Coronary artery (tissue), 2 donors: ENCODE measurements around the gene B3GNT3.

ENCODE experiments used
- DNase-seq: peaks from one replicate; pipeline ENCODE4 v3.0.0-alpha.2; 2017; ENCODE audit warnings: low spot score
- H3K27ac ChIP-seq, 2 donors: fragments of 200-600 bp; sonication (generic); one replicate each; pipeline ENCODE4 v1.5.1; 2016 to 2019
- H3K4me3 ChIP-seq: fragments of 200-600 bp; sonication (generic); 2 replicates; pipeline ENCODE4 v1.5.1; 2016; ENCODE audit warnings: mild to moderate bottlenecking, moderate library complexity
- CTCF ChIP-seq: fragments of 200-600 bp; sonication (generic); IDR thresholded peaks from one replicate; pipeline ENCODE4 v1.5.1; 2019; ENCODE audit warnings: antibody characterized with exemption

B3GNT3 gene

DNA sequence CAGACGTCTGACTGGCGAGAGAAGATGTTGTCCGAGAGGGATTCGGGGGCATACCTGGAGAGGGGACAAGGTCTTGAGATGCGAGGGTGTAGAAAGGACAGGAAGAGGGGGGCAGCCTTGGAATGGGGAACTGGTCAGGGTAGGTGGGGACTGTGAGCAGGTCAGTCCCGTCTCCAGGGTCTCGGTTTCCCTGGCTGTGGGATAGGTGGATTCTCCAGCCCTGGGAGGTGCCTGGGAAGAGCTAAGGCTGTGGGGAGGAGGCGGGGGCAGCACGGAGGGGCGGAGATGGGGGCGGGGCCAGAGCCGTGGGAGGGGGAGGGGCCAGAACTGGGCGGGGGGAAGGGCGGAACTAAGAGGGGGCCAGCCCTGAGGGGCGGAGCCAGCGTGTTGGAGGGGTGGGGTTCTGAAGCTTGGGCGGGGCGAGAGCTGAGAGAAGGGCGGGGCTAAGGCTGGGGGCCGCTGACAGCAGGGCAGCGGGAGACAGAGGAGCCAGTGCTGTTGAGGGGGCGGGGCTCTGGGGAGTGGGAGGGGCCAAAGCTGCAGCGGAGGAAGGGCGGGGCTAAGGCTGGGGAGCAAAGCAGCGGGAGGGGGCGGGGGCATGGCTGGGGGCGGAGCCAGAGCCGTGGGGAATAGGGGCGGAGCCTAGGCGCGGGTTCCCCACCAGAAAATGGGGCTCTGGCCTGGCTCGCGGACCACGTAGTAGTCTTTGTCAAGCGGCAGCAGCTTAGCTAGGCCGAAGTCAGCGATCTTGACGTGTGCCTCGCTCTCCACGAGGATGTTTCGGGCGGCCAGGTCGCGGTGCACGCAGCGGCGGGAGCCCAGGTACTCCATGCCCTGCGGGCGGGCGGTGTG lies 35.9 kb downstream of the B3GNT3 start:
- no peak for TF ChIP-seq CTCF
- Histone ChIP-seq H3K4me3 (peak overlapping the region; percentile 41), H3K27ac (peak overlapping the region in 1 of 2 donors; percentile 6)
- no peak for DNase-seq

- peak overlapping the region; percentile 41 for H3K4me3 ChIP-seq
- no peak for TF ChIP-seq CTCF
- no peak overlapping the region for H3K27ac ChIP-seq
- no peak for DNase-seq
These were observed 36.5 kb downstream of the B3GNT3 start for GRCh38 chr19:17831419-17831888.

- no peak overlapping the region for H3K27ac ChIP-seq
- DNase-seq: no peak
- TF ChIP-seq CTCF: no peak
- H3K4me3 ChIP-seq: no peak overlapping the region
These were observed 37.7 kb downstream of the B3GNT3 start for GRCh38 chr19:17832443-17833208.

- no peak for TF ChIP-seq CTCF
- no peak overlapping the region for H3K27ac ChIP-seq
- DNase-seq: no peak
- H3K4me3 ChIP-seq: no peak overlapping the region
These were observed 39.6 kb downstream of the B3GNT3 start for GRCh38 chr19:17834350-17835181.

DNA sequence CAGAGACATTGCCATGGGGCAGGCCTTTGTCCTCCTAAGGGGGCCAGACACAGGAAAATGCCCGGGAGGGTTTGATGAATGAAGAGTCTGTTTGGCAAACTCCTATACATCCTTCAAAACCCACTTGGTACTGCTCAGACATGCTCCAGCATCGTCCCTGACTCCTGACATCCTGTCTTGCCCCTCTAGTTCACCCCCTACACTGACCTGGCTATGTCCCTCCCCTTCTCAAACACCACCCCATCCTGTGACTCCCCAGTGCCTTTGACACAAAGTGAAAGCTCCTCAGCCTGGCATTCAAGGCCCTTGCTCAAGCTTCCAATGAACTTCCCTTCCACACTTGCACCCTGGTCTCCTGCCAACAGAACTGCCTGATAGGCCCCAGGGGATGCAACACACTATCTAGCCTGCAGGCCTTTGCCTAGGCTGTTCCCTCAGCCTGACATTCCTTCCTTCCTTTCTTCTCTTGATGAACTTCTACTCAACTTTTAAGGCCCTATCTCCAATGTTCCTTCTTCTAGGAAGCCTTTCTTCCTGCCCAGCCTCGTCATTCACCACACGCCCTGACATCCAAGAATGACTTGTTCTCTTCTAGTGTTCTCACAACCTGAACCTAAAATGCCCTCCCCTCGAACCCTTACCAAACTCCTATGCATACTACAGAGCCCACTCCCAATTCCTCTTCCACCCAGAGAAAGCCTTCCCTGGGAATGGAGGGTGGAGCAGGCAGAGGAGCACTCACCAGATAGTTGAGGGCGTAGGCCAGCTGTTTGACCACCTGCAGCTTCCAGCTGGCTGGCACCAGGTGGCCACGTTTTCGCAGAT lies 40.5 kb downstream of the B3GNT3 start:
- no peak for TF ChIP-seq CTCF

DNA sequence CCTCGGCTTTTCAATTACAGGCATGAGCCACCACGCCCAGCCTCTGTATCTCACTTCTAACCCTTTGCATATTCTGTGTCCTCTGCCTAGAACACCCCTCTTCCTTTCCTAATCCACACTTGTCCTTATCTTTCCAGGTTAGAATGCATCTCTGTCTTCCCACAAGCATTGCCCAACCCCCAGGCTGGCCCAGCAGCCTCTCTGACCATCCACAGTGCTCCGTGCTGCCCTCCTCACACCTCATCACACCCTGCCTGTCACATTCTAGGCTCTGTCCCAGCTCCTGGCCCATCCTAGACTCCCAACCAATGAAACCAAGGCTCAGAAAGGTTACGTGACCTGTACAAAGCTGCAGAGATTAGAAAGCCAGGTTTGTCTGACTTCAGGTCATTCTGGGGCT lies 41.6 kb downstream of the B3GNT3 start:
- no peak for DNase-seq
- no peak for TF ChIP-seq CTCF
- Histone ChIP-seq H3K4me3 (no peak overlapping the region), H3K27ac (no peak overlapping the region)

More for the DNA sequence above, 40.5 kb downstream of the B3GNT3 start:
- H3K4me3 ChIP-seq: no peak overlapping the region
- DNase-seq: no peak
- H3K27ac ChIP-seq: no peak overlapping the region
